AG08395 (cell line): ENCODE results near the gene TRH.
"Not testable (repeated sequence)": the region's sequence is repeated elsewhere in the genome, so short reads cannot be mapped to it uniquely, and the experiment has no call there.

Experiments
- DNase-seq: peaks from one replicate; pipeline ENCODE4 v3.0.0; 2012; ENCODE audit warnings: mixed read lengths, low spot score

The TRH gene

DNA sequence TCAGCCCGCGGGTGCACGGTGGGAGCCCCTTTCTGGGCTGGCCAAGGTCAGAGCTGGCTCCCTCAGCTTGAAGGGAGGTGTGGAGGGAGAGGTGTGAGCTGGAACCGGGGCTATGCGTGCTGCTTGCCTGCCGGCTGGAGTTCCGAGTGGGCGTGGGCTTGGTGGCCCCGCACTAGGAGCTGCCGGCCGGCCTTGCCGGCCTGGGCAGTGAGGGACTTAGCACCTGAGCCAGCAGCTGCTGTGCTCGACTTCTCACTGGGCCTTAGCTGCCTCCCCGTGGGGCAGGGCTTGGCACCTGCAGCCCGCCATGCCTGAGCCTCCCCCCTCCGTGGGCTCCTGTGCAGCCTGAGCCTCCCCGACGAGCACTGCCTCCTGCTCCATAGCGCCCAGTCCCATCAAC lies 36.0 kb downstream of the TRH start:
- DNase-seq = no peak

DNA sequence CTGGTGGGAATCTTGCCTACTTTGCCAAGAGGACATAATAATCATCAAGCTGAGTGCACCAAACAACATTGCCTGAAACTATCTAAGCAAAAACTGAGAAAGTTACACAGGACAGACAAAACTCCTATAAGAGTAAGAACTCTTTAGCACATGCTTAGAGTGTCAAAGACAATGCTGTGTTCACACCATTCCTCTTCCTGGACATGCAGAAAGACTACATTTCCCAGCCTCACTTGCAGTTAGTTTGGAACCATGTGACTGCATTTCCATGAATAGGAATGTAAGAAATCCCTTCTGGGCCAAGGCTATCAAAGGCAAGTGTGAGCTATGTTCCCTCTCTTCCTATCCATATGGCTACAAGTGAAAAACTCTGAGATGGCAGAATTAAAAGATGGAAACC lies 37.6 kb downstream of the TRH start:
- DNase-seq = not testable (repeated sequence)

DNA sequence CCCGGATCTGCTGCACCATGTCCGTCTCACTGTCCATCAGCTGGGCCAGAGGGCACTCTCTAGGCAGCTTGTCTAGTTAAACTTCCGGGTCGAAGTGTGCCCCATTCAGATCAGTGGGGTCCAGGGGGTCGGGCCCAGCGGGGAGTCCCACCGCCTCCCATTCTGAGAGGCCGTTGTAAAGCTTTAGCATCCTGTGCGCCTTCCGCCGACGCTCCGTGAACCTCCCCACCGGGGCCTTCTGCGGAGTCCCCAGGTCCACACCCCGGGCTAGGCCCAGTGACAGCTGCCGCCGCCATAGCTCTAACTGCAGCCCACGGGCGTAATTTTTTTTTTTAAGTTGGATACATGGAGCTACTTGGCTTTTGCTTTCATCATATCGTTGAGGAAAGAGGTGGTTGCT lies 38.7 kb downstream of the TRH start:
- not testable (repeated sequence) for DNase-seq

DNA sequence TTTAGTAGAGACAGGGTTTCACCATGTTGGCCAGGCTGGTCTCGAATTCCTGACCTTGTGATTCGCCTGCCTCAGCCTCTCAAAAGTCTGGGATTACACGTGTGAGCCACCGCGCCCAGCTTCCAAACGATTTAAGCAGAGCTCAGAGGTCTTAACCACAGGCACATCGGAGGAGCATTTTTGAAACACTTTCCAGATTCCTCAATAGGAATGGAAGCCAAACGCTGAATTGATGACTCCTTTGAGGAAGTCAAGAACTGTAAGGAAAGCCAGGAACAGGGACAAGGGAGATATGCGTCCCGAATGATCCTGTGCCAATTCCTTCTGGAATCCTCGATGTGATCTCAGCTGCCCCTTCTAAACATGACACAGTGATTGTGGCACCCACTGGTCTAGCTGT lies 40.0 kb downstream of the TRH start:
- peak; percentile 18 for DNase-seq

DNA sequence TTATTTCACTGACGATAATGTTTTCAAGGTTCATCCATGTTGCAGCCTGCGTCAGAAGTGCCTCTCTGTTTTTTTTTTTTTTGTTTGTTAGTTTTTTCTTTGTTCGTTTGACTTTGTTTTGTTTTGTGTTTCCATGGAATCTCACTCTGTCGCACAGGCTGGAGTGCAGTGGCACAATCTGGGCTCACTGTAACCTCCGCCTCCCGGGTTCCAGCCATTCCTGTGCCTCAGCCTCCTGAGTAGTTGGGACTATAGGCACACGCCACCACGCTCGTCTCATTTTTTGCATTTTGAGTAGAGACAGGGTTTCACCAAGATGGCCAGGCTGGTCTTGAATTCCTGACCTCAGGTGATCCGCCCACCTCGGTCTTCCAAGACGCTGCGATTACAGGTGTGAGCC lies 43.1 kb downstream of the TRH start:
- DNase-seq = not testable (repeated sequence)

DNA sequence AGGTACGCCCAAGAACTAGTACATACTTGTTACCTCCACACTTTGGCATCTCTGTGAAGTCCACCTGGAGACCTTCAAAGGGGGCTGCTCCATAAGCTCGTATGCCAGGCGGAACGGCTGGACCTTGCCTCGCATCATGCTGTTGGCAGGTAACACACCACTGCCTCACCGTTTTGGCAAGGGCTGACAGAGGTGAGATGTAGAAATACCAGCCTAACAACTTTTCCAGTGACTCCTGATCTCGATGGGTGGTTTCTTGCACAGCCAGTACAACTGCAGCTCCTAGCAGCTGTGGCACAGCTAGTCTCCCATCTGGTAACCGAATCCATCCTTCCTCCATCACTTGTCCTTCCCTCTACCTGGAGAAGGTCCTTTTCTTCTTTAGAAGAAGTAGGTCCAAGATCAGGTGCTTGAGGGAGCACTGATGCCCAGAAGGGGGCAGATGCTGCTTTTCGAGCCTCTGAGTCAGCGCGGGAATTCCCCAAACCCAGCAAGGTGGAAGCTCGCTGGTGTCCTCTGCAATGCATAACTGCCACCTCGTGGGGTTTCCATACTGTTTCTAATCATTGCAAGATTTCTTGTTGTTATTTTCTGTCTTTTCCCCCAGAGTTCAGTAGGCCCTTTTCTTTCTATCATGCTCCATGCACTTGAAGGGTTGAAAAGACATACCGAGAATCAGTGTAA lies 51.8 kb downstream of the TRH start:
- not testable (repeated sequence) for DNase-seq

DNA sequence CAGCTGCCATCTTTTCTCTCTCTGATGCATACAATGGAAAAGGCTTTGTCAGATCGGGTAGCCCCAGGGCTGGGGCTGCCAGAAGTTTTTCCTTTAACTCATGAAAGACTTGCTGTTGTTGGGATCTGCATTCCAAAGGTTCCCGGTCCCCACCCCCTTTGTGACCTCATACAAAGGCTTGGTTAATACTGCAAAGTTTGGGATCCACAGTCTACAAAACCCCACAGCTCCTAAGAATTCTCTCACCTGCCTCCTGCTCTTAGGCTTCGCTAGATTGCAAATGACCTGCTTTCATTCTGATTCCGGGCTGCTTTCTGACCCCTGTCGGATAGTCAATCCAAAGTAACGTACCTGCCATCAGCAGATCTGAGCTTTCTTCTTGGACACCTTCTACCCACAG lies 52.9 kb downstream of the TRH start:
- DNase-seq = not testable (repeated sequence)
